ENCODE measurements around the gene D2HGDH.
"Not testable (repeated sequence)": the region's sequence is repeated elsewhere in the genome, so short reads cannot be mapped to it uniquely, and the experiment has no call there.

Gene D2HGDH

DNA sequence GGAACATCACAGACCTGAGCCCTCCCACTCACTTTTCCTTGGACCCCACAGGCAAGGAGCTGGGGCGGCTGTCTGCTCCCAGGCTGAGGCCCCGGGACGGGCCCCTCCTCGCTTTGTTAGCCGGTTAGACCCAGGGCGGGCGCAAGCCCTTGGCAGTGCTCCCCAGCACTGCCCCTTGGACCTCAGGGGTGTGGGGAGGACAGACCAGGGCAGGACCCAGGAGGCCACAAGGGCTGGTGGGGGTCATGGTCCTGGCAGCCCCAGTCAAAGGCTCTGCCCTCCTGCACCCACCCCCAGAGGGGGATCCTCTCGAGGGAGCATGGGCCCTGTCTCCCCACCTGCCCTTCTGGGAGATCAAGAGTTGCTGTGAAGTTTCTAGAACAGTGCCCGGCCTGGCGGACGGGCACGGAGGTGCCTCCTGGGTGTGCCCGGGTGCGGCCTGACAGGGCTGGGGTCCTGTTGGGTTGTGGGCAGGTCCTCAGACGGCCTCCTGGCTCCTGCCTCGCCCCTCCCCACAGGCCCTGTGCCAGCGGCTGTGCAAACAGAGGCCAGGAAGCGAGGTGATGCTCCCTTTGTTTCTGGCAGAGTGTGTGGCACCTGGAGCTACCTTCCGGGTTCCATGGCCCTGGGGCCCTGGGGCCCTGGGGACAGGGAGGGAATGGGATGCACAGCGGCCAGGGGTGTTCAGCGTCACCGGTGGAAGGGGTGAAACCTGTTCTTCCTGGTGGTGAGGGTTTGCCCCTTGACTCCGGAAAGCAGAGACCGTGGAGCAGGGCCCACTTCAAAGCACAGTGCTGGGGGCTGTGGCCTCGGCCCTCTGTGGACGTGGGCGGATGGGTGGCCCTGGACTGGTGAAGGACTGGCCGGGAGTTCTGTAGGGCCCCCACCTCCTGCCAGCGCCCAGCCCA lies 39.3 kb downstream of the D2HGDH start:
- TF ChIP-seq POLR2A (IDR thresholded peaks at IDR 0.05; ENCODE audit: low read depth, low read length): no peak
- no peak for FAIRE-seq
- DNase-seq (ENCODE audit: insufficient read length, low spot score): no peak

DNA sequence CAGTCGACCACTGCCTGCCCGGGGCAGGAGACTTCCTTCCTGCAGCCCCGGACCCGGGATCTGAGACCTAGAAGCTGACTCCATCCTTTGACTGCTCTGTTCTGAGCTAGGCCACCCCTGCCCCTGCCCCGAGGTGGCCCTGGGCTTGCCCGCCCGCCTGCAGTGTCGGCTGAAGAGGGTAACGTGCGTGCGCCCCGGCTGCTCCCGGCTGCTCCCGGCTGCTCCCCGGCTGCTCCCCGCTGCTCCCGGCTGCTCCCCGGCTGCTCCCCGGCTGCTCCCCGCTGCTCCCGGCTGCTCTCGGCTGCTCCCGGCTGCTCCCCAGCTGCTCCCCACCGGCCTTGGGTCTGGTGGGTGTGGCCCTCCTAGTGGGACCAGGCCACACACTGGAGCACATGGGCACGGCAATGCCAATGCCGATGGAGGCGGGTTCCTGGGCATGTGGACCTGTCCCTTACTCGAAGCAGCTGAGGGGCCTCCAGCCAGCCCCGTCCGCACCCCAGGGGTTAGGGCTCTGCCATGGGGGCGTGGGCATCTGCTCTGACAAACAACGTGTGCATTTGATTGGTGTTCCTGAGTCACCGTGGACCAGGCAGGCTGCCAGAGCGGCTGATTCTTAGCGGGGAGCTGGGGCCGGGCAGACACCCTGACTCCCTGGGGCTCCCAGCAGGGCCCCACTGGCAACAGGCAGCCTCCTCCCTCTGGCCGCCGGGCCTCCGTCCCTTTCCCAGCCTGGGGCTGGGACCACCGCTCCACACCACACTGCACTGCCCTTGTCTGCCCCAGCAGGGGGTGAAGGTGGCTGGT lies 40.2 kb downstream of the D2HGDH start:
- FAIRE-seq: peak; percentile 68
- DNase-seq (ENCODE audit: insufficient read length, low spot score): peak; percentile 97
- peak; percentile 33; the same call in 1 of the 2 replicates for TF ChIP-seq POLR2A (IDR thresholded peaks at IDR 0.05; ENCODE audit: low read depth, low read length)

DNA sequence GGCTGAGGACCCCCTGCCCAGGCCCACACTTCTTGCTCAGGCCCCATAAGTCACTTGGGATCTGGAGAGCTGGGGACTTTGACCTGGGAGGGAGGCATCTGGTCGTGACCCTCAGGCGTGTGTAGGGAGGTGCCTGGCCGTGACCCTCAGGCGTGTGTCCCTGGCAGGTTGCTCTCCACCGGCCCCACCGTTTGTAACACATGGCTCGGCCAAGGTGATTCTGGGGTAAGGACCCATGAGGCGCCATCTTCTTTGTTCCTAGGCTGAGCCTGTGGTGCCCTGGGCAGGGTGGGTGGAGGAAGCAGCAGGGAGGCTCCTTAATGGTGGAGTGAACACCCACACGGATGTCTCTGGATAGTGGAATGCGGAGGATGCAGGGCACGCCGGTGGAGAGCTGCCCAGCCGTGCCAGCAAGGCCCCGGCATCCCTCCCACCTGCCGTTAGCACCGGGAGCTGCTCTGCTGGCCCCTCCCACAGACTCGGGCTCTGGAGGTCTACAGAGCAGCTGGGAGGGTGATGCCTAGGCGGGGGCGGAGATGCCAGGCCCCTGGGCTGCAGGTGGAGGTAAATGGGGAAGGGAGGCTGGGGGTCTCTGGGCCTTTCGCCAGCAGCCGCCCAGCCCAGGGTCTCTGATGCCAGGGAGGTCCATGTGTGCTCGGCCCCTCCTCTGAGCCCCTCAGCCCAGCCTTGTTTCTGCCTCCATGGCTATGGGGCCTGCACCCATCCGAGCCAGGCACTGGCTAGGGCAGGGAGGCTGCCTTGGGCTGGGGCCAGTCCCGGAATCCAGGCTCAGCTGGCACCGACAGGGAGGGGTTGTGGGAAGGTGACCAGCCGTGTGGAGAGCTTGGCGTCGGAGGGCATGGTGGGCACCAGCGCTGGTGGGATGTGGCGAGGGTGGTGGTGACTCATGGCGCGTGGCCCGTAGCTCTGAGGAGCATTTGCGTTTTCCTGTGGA lies 41.1 kb downstream of the D2HGDH start:
- FAIRE-seq: no peak

DNA sequence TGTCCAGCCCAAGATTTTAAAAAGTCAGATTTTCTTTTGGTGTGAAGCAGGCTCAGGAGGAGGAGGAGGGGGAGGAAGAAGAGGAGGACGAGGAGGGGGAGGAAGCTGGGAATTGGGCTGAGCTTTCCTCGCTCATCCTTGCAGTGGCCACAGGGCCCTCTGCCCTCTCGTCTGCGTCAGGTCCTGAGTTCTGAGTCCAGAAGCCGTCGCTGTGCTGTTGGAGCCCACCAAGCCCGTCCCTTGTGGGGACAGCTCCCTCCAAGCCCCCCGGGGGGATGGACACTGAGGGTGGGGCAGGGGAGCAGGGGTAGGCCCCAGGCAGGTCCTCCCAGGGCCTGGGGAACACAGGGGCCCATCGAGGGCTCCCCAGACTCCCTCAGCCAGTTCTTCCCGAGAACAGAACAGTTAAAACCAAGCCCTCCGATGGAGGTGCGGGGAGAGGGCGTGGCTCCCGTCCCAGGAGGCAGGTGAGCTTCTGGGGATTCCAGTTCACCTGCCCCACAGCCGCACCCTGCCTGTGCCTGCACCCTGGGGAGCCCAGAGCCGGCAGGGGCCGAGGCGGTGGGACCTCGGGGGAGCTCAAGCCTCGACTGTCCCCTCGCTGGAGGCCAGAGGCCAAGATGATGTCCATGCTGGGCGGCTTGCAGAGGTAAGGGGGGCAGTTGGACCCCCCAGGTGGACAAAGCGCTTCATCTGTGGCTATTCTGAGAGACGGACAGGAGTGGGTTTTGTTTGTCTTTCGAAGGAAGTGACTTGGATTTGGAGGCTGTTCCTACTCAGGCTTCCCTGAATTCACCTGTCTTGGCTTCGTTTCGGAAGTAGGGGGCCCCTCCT lies 42.1 kb downstream of the D2HGDH start, which contains the start of gene GAL3ST2:
Gene GAL3ST2 (plus strand): TSS at position 487 of the 834 bp plus-strand sequence. CDS start 134 bp downstream, at position 621.
- DNase-seq (ENCODE audit: insufficient read length, low spot score) (no peak), FAIRE-seq (no peak)
- no peak for TF ChIP-seq POLR2A (IDR thresholded peaks at IDR 0.05; ENCODE audit: low read depth, low read length)

More for the DNA sequence above, 41.1 kb downstream of the D2HGDH start:
- no peak for TF ChIP-seq POLR2A (IDR thresholded peaks at IDR 0.05; ENCODE audit: low read depth, low read length)
- peak; percentile 54 for DNase-seq (ENCODE audit: insufficient read length, low spot score)

DNA sequence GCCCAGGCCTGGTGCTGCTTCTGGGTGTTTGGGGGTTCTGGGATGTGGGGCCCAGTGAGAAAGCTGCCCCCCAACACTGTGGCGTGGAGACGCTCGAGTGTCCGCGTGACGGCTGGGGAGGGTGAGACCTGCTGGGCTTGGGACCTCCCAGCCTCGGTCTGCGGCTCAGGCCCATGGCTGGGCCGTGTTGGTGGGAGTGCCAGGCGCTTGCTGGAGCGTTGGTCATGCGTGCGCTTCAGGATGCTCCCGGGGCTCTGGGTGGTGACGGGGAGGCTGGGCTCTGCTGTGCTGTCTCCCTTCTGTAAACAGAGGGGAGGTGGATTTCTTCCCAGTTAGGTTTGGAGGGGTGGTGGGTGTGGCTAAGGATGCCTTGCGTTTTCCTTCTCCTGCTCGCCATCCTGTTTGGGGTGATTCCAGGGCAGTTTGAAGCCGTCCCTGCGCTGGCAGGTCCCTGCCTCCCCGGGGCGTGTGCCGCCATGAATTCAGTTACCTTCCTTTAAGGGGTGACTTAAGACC lies 42.8 kb downstream of the D2HGDH start:
- FAIRE-seq (no peak), DNase-seq (ENCODE audit: insufficient read length, low spot score) (no peak)
- no peak for TF ChIP-seq POLR2A (IDR thresholded peaks at IDR 0.05; ENCODE audit: low read depth, low read length)

DNA sequence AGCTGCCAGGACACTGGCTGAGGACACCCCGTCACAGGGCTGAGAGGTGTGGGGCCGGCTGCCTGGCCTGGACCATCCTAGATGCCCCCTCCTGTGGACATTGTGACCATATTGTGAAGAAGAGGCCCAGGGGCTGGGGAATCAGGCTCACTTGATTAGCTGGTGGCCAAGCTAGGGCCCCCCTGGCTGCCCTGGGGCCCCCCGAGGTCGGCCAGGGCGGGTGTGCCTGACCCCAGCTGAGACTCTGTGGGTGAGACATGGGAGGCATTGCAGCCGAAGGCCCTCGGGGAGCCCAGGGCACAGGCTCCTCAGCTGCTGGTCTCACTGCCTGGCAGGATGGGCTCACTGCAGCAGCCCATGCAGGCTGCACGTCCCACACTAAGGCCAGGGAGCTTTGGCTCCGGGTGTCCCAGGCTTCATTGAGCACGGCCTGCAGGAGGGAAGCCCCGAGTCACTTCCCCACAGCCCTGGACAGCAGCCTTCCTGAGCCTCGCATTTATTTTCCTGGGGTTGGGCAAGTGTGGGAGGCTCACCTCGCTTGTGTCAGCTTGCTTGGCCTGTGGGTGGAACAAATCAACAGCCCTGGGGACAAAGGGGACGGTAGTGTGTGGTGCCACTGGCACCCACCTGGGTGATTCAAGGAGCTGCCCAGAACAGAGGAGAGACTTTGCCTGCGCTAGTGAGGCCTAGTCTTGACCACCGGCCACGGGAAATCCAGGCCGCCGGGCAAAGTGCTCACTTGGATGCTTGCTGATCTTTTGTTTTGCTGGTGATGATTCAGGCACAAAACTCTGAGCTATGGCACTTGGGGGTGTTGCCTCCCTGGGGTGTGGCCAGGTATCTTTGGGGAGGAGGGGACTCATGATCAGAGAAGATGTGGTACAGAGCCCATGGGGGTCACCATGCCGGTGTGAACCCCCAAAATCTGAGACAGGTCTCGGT lies 43.5 kb downstream of the D2HGDH start:
- no peak for TF ChIP-seq POLR2A (IDR thresholded peaks at IDR 0.05; ENCODE audit: low read depth, low read length)
- FAIRE-seq (no peak), DNase-seq (ENCODE audit: insufficient read length, low spot score) (no peak)

DNA sequence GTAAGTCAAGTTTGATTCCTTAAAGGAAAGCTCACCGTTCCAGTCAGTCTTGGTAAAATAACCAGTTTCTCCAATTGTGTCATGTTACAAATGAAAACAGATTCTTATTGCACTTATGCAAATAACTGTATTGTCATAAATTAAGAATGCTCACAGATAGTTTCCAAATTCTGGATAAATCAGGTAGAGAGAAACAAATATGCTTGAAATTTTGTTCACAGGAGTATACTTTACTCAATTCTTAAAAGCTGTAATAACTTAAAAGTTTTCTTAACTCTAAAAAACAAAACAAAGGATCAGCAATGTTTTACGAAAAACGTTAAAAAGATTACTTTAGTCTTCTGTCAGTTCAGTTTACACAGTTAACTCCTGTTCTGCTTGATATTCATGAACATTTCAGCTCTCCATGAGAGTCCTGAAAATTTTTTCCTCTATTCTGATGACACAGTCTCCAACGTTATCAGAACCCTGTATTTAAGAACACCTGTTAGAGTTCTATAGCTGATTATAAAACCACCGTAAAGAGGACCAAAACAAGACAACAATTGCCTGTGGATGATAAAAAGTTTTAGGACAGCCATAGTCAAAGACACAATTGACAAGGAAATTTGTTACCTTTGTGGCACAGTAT lies 46.6 kb downstream of the D2HGDH start:
- FAIRE-seq: no peak
- TF ChIP-seq POLR2A (IDR thresholded peaks at IDR 0.05; ENCODE audit: low read depth, low read length): no peak
- no peak for DNase-seq (ENCODE audit: insufficient read length, low spot score)

DNA sequence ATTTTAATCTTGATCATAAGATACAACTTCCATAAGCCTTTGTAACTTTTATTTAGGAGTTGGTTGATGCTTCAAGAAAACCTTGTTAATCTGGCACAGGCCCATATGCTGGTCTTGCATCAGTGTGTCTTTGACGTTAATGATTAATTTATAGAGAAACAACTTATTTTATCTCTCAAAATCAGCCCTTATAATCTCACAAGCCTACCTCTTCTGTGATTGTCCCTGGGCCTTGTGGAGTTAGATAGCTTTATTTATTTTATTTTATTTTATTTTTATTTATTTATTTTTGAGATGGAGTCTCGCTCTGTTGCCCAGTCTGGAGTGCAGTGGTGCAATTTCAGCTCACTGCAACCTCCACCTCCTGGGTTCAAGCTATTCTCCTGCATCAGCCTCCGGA lies 47.6 kb downstream of the D2HGDH start:
- not testable (repeated sequence) for DNase-seq (ENCODE audit: insufficient read length, low spot score); FAIRE-seq

DNA sequence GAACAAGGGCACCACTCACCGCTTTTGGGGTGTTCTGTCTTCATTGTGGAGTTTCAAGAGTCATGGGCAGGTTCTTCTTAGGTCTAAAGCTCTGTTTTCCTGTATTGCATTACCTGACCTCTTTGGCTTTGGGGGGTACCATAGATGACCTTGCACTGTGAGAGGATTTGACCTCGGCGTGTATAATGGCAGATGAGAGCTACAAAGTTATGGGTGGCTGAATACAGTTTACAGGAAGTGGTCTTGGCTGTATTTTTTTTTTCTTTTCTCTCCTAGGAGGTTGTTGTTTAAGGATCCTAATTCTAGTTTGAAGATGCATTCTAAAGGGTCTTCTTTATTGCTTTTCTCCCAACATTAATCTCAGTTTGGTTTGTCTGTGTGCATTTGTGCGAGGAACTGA lies 53.7 kb downstream of the D2HGDH start:
- TF ChIP-seq POLR2A (IDR thresholded peaks at IDR 0.05; ENCODE audit: low read depth, low read length): no peak
- no peak for DNase-seq (ENCODE audit: insufficient read length, low spot score)
- no peak for FAIRE-seq

DNA sequence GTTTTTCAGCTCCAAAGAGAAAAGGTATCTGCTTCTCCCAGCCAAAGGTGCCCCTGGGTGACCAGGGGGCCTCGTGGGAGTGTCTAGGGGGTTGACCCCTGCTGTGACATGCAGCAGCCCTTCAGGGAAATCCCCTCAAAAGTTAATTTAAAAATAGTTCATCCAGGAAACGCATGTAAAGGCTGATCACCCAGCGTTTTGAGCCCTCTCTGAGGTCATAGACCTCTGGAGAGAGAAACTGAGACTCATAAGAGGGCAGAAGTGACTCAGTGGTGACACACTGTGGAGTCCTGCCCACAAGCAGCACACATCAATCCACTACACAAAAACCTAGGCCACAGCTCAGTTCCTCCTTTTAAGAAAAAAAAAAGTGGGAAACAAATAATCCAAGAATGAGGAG lies 54.1 kb downstream of the D2HGDH start:
- TF ChIP-seq POLR2A (IDR thresholded peaks at IDR 0.05; ENCODE audit: low read depth, low read length): no peak
- FAIRE-seq (no peak), DNase-seq (ENCODE audit: insufficient read length, low spot score) (no peak)

DNA sequence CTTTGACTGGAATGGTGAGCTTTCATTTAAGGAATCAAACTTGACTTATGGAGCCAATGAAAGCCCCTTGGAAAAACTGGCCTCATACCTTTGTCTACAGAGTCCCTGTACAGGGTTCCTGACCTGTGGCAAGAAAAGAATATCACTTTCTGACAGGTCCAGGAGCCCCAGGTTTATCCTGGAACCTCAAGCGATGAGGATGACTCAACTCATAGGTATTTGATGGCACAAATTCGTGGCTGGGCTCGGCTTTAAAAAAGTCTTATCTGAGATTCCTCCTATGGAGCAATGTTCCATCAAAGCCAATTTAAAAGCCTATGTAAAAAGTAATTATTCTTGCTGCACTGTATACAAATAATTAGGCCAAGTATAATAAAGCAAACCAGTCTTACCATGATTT lies 57.0 kb downstream of the D2HGDH start:
- FAIRE-seq; DNase-seq (ENCODE audit: insufficient read length, low spot score): not testable (repeated sequence)
